Tibial artery (tissue), 4 donors: Measurements from ENCODE around the gene RASAL1.

Experiments
- DNase-seq, 2 donors: peaks; one replicate each; pipeline ENCODE4 v3.0.0-alpha.2; 2019
- H3K27ac ChIP-seq, 2 donors: fragments of 200-600 bp; sonication (generic) in 1 of 2; 1 replicate in 1 of 2; 2 replicates in 1 of 2; pipeline ENCODE4 v1.5.1; 2018 to 2019; ENCODE audit warnings: mild to moderate bottlenecking in 1 of 2
- H3K27me3 ChIP-seq, 2 donors: fragments of 200-600 bp; sonication (generic) in 1 of 2; one replicate each; pipeline versions ENCODE4 v1.5.1 to v1.6.0; 2016 to 2019
- H3K36me3 ChIP-seq, 3 donors: fragments of 200-600 bp; sonication (generic) in 2 of 3; one replicate each; pipeline ENCODE4 v1.5.1; 2016 to 2019; ENCODE audit warnings: mild to moderate bottlenecking in 2 of 3
- H3K4me1 ChIP-seq, 4 donors: fragments of 200-600 bp; sonication (generic) in 2 of 4; 1 replicate in 3 of 4; 2 replicates in 1 of 4; pipeline ENCODE4 v1.5.1; 2016 to 2019
- H3K4me3 ChIP-seq, 2 donors: fragments of 200-600 bp; sonication (generic) in 1 of 2; 1 replicate in 1 of 2; 2 replicates in 1 of 2; pipeline ENCODE4 v1.5.1; 2018 to 2019; ENCODE audit warnings: mild to moderate bottlenecking in 2 of 2
- H3K9me3 ChIP-seq, 3 donors: fragments of 200-600 bp; sonication (generic) in 1 of 3; one replicate each; pipeline ENCODE4 v1.5.1; 2016 to 2019
- CTCF ChIP-seq, 2 experiments: fragments of 200-600 bp in 1 of 2; fragments of 450-650 bp in 1 of 2; IDR thresholded peaks; one replicate each; pipeline ENCODE4 v1.5.1; 2017 to 2019; ENCODE audit warnings: antibody characterized with exemption in 2 of 2, mild to moderate bottlenecking in 1 of 2, moderate library complexity in 1 of 2
- intact Hi-C: fragments of 100-400 bp; cut with DNase I; formaldehyde crosslinking; loops from one replicate; pipeline ENCODE4 v1.15.0; 2023; ENCODE audit warnings: low total_unique reads

RASAL1 gene

GRCh38 chr12:113136990-113137511 lies 1.5 kb upstream of the RASAL1 start:
- Histone ChIP-seq H3K27ac (no peak overlapping the region), H3K4me3 (no peak overlapping the region), H3K4me1 (peaks cover 0 to 14% (median 0%) of the 10 kb centered on the region in 4 donors), H3K9me3 (no peaks in the 10 kb centered on the region), H3K27me3 (peaks cover 0 to 54% of the 10 kb centered on the region in 2 donors), H3K36me3 (no peaks in the 10 kb centered on the region)
- intact Hi-C loops = no loop called here
- TF ChIP-seq CTCF (IDR thresholded peaks at IDR 0.05) = no peak
- no peak for DNase-seq

GRCh38 chr12:113136128-113136989 lies 798 bp upstream of the RASAL1 start:
- H3K9me3 ChIP-seq = no peaks in the 10 kb centered on the region
- H3K36me3 ChIP-seq = no peaks in the 10 kb centered on the region
- H3K4me1 ChIP-seq = peaks cover 0 to 14% (median 0%) of the 10 kb centered on the region in 4 donors
- intact Hi-C loops = no loop called here
- no peak overlapping the region for H3K27ac ChIP-seq
- no peak for DNase-seq
- TF ChIP-seq CTCF (IDR thresholded peaks at IDR 0.05) = no peak
- H3K27me3 ChIP-seq = peaks cover 0 to 56% of the 10 kb centered on the region in 2 donors
- H3K4me3 ChIP-seq = no peak overlapping the region

GRCh38 chr12:113134521-113134951 lies 1.0 kb downstream of the RASAL1 start:
- intact Hi-C loops = no loop called here
- H3K4me3 ChIP-seq = no peak overlapping the region
- peaks cover 0 to 73% of the 10 kb centered on the region in 2 donors for H3K27me3 ChIP-seq
- no peaks in the 10 kb centered on the region for H3K9me3 ChIP-seq
- no peak overlapping the region for H3K27ac ChIP-seq
- no peak for TF ChIP-seq CTCF (IDR thresholded peaks at IDR 0.05)
- no peaks in the 10 kb centered on the region for H3K36me3 ChIP-seq
- no peak for DNase-seq
- peaks cover 0 to 14% (median 0%) of the 10 kb centered on the region in 4 donors for H3K4me1 ChIP-seq

- H3K27ac ChIP-seq = no peak overlapping the region
- H3K27me3 ChIP-seq = peaks cover 0 to 77% of the 10 kb centered on the region in 2 donors
- no peaks in the 10 kb centered on the region for H3K36me3 ChIP-seq
- H3K4me1 ChIP-seq = peaks cover 0 to 14% (median 0%) of the 10 kb centered on the region in 4 donors
- no peak overlapping the region for H3K4me3 ChIP-seq
- no peaks in the 10 kb centered on the region for H3K9me3 ChIP-seq
- TF ChIP-seq CTCF (IDR thresholded peaks at IDR 0.05) = no peak
- DNase-seq = no peak
- intact Hi-C loops = no loop called here
These were observed 1.5 kb downstream of the RASAL1 start for GRCh38 chr12:113134071-113134470.

GRCh38 chr12:113133666-113134065 lies 1.9 kb downstream of the RASAL1 start:
- intact Hi-C loops = no loop called here
- Histone ChIP-seq H3K36me3 (no peaks in the 10 kb centered on the region), H3K9me3 (no peaks in the 10 kb centered on the region), H3K4me3 (no peak overlapping the region), H3K27ac (no peak overlapping the region), H3K27me3 (peaks cover 0 to 77% of the 10 kb centered on the region in 2 donors), H3K4me1 (peaks cover 0 to 14% (median 0%) of the 10 kb centered on the region in 4 donors)
- TF ChIP-seq CTCF (IDR thresholded peaks at IDR 0.05) = no peak
- no peak for DNase-seq
